HG02763 (cell line): ENCODE results near the gene ALPK1.

ENCODE experiments used
- ATAC-seq: cut with Tn5 transposase; IDR thresholded peaks from one replicate; pipeline ENCODE4 v1.9.1; 2021; ENCODE audit warnings: mild to moderate bottlenecking, moderate library complexity; ENCODE audit not compliant: unreplicated experiment

Gene ALPK1

DNA sequence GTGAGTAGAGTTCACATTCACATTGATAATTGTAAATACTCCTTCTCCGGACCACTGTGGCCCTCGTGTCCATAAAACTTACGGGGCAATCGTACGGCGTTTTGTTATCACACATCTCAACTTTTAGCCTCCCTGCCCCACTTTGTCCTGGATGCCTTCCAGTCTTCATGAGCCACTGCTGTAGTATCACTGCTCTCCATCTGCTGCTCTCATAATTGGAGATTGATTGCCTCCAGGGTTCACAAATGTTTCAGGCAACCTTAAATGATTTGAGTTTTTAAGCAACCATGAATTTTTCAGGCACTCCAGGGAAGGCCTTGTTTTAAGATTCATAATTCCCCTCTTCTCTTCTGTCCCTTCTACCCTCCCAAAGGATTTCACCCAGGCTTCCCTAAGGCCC lies 28.4 kb downstream of the ALPK1 start:
- no peak for ATAC-seq

DNA sequence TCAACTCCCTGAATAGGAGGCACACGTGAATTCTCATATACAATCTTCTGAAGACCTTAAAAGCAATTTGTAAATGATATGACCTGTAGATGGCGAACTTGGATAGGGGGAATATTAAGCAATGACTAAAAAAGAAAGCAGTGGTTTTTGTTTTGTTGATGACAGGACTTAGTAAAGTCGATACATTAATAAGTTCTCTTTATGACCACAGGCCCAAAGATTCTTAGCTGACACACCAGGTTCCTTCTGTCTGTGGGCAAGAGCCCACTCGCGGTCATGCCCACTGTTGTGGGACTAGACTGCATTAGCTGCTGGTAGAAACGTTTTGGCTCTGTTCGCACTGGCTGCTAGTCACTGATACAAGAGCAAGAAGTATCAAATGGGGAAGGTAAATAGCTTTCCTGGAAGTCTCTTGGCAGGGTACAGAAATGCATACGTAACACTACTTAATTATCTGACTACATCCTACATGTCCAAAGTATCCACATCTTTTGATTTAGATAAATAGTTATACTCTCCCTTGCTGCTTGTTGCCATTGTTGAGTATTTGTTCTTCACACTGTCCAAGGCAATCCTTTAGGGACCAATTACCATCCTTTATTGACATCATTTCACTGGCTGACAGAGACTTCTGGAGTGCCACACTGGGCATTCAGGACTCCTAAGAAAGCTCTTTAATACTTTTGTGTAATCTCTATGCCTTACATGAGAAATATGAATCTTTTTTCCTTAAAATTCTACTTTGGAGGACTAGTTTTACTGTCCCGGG lies 31.0 kb downstream of the ALPK1 start:
- ATAC-seq, result peak; percentile 72

DNA sequence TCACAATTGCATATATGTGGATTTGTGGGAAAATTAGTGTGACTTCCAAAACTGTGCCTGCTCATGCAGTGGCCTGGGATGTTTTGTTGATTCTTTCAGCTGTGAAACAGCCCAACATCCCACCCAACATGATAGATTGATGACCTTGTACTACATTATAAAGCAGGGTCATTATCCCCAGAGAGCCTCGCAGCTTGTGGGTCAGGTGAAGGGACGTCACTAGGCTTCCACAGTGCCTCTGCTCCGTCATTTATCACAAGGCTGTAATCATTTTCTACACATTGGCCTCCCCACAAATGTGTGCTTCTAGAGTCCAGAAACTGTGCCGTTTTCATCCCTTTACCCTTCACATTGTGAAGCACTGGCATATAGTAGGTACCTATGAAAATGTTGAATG lies 31.6 kb downstream of the ALPK1 start:
- no peak for ATAC-seq

DNA sequence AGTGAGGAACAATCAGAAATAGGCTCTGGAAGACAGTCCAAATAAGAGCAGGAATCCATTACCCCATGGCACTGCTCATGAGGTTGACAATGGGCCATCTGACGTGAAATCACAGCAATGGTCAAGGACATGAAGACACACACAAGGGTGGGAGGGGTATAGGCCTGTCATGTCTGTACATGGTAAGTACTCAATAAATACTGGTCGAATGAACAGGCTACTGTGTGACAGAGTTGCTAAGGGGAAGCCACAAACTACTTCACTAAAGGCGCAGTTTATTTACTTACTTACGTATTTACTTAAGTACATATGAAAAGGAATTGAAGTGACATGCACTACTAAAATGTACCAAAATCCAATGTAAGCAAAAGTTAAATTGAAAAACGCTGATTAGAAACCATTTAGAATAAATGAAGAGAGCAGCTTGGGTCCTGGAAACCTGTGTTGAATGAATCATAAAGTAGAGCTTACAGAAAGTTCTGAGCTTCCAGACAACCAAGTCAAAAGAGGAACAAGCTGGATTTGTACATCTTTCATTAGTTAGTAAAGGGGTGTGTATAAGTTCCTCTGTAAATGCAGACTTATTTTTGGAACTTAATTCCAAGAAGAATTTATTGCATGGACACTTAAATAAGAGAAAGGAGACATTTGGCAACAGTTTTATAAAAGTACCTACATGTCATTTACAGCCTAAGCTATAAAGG lies 32.7 kb downstream of the ALPK1 start:
- ATAC-seq, result no peak

DNA sequence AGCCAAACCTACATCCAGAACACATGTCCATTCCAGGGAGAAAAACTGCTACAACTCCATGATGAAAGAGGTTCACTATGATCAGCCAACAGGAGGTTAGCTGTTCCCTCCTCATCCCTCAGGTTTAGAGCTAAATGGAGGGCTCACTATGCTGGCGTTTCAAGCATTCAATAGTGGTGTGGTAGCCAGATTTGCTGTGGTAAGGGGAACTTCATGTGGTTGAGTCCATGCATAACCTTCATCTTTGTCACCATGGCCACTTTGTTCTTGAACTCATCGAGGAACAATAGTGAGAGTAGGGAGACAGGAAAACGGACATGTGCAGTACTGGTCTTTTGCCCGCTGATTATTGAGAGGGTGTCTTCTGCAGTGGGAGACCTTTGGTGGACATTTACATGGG lies 33.8 kb downstream of the ALPK1 start:
- no peak for ATAC-seq

DNA sequence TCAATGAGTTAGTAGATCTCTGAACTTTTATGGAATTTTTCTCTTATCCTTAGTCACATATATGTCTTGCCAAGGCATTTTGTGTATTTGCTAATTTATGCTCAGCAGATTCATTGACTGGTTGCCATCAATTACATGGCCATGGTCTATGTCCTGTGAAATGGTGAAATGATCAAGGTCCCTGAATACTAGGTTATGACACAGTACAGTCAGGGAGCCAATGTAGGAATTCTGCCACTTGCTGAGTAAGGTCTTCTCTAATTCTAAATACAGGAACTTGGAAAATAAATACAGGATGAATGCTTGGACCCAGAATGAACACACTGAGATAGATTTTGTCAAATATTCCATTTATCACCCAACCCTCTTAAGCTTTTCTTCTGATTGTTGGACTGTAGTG lies 35.2 kb downstream of the ALPK1 start:
- no peak for ATAC-seq

DNA sequence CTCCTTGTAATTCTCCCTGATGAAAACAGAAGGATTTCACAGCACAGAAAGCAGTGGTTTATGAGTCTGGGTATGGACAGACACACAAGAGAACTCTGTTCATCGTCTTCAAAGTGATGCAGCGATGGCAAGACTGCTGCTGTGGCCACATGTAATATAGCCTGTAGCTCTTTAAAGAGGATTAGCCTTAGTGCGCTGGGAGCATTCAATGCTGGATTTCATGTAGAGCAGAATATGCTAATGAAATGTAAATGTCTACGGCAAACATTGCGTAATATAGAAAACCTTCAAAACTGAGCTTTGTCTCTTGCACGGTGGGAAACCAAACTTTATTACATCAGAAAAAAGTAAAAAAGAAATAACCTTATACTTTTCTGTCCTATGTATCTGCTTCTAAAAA lies 42.9 kb downstream of the ALPK1 start:
- ATAC-seq, result no peak

DNA sequence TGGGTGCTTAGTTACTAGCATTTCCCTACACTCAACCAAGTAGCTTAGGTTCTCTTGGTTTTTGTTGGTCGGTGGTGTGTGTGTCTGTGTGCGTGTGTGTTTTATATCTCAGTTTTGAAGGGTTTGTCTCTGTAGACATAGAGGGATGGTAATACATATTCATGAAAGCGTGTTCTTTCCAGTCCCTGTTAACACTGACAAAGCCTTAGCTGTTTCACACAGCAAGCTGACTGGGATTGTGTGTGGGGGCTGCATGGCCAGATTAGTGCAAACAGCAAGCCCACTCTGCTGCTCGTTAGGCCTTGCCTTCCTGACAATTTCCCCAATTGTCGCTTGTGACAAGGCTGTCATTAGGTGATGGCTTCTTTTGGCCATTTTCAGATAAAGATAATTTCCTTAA lies 43.9 kb downstream of the ALPK1 start:
- ATAC-seq, result no peak

DNA sequence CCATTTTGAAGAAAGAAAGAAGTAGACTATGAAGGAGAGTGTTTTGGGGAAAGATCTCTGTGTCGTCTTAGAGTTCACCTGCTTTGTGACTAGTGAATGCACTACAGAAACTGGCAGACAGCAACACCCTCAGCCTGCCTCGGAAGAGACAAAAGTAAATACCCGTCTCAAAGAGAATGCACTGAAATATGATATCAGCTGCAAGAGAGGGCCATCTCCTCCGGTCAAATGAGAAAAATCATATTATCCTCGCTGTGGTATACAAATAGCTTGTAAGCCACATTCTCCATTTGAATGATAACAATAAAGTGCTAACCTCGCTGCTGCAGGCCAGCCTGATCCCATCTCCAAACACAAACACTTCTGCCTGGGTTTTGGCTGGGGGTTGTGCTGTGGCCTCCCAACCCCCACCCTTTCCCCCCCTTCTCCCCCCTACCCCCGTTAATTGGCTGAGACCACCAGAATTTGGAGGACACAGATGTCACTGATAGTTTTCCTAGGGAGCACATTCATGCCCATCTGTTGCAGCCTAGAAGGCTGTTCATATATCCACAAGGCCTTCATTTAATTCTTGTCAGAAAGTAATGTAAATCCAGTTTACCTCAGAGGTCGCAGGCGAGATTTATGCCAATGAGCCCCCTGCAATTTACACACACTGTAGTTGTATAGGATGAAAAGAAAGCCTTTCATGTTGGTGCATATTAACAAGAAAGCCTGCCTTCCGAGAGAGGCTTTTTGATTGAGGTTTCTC lies 46.3 kb downstream of the ALPK1 start:
- ATAC-seq, result no peak

DNA sequence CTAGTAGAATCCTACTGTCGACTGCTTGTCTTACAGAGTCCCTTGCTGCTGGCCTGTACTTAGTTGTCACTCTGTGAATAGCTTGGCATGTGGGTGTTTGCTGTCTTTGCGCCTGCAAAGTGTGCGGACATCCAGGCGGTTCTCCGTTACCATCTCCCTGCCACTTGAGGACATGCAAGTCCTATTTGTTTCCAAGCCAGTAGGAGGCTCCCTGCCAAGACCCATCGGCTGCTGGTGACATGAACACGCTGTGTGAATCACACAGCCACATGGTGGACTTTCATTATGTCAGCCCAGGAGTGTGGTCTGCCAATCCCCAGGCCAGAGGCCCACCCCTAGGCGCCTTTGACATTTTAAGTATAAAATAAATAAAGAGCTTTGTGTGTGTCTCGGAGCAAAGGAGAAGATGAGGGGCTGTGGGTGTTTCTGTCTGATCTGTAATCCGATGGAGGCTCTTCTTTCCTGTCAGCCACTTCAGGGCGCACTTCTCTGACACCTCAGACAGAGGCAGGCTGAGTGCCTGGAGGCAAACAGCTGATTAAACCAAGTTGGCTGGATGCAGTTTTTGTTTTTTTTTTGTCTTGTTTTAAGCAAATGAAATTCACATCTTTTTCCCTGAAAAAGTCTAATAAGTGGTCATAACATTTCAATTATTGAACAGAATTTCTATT lies 51.5 kb downstream of the ALPK1 start:
- ATAC-seq, result no peak

DNA sequence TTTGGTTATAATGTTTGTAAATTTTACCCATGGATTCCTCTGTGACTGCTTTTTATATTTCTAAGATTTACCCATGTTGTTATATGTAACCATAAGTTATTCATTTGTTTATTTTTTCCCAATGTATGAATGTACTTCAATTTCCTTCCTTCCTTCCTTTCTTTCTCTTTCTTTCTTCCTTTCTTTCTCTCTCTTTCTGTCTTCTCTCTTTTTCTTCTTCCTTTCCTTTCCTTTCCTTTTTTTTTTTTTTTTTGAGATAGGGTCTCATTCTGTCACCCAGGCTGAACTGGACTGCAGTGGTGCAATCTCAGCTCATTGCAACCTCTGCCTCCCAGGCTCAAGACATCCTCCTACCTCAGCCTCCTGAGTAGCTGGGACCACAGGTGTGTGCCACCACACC lies 55.6 kb downstream of the ALPK1 start:
- no peak for ATAC-seq

DNA sequence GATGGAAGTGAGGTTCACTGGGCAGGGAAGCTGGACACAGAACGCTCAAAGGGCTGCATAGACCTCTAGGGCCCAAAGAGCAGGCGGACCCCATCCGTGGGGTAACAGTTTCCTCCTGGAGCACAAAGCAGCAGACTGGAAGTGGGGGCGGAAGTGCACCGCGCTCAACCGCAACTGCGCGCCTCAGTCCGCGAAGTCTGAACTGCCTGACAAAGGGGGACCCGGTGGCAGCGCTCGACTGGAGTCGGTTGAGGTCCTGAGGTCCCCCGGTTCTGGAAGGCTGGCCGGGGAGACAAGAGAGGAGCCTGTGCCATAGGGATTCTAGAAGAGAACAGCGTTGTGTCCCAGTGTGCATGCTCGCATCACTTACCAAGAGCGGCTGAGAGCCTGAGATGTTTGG lies 58.5 kb downstream of the ALPK1 start:
- no peak for ATAC-seq

DNA sequence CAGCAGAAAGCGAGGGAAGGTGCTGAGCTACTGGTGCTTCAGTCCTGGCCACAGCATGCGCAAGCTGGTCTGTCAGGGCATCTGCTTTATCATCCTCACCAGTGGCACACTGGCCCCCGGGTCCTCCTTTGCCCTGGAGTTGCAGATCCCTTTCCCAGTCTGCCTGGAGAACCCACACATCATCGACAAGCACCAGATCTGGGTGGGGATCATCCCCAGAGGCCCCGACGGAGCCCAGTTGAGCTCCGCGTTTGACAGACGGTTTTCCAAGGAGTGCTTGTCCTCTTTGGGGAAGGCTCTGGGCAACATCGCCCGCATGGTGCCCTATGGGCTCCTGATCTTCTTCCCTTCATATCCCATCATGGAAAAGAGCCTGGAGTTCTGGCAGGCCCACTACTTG lies 60.3 kb downstream of the ALPK1 start:
- ATAC-seq, result no peak

DNA sequence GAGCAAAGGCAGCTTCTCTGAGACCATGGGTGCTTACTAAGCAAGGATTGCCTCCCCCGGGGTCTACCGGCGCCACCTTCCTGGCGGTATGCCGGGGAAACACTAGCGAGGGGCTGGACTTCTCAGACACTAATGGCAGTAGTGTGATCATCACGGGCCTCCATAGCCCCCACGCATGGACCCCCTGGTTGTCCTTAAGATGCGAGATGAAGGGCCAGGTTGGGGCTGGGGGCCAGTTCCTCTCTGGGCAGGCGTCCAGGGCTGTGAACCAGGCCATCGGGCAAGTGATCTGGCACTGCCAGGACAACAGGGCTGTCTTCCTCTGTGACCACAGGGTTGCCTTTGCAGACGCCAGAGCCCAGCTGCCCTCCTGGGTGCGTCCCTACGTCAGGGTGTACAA lies 60.7 kb downstream of the ALPK1 start:
- ATAC-seq, result no peak

DNA sequence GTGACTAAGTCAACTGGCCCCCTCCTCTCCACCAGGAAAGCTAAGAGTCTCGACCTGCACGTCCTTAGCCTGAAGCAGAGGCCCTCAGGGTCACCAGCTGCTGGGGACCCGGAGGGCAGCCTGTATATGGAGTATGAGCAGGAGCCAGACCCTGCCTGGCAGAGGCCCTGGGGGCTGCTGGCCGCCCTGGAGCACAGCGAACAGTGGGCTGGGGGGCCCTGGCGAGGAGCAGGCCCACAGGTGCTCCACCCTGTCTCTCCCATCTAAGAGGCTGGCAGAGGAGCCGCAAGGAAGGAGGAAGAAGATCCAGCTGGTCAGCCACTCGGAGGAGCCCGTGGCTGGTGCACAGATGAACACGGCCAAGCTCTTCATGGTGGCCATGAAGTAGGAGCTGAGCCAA lies 61.2 kb downstream of the ALPK1 start:
- no peak for ATAC-seq

DNA sequence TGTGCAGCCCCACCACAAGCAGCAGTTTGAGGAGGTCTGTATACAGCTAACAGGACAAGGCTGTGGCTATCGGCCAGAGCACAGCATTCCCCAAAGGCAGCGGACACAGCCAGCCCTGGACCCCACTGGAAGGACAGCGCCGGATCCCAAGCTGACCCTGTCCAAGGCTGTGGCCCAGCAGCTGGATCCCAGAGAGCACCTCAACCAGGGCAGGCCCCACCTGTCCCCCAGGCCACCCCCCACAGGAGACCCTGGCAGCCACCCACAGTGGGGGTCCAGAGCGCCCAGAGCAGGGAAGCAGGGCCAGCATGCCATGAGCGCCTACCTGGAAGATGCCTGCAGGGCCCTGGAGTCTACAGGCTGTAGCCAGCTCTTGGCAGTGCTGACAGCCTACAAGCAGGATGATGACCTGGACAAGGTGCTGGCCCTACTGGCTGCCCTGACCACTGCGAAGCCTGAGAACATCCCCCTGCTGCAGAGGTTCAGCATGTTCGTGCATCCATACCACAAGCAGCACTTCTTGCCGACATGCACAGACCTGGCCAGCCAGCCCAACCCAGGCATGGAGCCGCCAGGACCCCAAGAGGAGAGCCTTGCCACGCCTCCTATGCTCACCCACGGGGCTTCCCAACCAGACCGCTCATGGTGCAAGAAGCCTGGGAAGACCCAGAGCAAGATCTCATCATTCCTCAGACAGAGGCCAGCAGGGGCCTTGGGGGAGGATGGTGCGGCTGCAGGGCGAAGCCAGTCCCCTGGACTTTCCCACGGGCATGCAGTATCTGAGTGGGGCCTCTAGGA lies 62.0 kb downstream of the ALPK1 start:
- ATAC-seq, result no peak

DNA sequence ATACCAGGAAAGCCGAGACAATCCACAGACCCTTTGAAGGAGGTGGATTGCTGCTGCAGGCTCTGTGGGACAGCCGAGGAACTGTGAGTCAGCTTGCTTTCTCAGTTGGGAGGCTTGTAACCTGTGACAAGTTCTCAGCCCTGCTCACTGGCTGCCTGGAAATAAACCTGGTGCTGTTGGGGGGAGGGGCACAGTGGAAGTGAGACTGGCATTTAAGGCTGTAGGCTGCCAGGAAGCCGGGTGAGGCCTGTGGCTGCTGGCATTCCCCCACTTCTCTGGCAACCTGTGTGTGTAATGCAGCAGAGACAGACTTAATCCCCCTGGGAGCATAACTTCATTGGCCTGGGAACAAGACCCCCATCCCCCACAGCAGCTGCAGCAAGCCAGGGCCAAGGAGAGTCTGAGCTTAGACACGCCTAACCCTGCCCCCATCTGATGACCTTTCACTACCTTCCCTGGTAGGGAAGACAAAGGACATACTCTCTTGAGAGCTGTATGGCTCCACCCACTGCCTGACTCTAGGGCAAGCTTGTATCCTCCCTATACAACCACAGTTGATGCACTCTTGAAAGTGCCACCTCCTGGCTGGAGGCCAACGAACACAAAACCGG lies 64.1 kb downstream of the ALPK1 start:
- ATAC-seq, result peak; percentile 60

DNA sequence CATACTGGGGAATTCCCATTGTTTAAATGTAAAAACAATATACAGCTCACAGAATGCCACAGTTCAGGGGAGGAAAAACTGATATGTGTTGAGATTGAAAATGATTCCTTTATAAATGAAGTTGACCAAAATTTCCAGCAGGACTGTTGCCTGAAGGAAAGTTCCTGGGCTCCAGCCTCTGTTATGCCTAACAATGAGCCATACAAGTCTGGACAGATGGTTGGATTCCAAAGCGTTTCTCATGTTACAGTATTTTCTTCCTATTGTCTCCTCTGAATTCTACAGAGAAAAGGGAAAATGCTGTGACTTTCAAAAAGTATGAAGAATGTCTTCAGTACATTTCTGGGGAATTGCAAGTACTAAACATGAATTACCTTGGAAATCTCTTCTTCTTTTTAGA lies 73.3 kb downstream of the ALPK1 start:
- ATAC-seq, result no peak

DNA sequence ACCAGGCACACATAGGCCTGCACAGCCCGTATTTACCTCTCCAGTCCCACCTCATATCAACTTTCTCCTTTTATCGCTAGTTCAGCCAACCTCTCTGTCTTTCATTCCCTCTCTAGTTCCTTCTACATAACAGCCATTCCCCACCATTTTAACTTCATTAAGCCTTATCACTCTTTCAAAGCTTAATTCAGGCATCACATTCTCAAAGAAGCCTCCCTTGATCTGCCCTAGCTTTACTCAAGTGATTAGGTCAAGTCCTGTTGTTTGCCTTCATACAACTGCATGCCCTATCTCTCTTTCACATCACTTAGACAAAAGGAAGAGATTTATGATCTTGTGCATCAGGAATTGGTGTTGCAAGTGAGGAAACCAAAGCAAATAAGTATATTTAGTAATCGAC lies 74.2 kb downstream of the ALPK1 start:
- ATAC-seq, result no peak

DNA sequence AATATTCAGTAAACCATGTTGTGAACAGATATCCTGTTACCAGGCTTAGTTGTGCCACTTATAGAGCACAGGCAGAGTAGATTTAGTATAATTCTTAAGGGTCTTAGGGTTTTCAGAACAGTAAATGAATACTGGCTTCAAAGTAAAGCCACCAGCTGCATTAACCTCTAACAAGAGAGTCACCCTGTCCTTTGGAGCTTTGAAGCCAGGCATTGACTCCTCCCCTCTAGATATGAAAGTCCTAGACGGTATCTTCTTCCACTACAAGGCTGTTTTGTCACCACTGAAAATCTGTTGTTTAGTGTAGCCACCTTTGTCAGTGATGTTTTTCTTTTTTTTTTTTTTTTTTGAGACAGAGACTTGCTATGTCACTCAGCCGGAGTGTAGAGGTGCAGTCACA lies 77.7 kb downstream of the ALPK1 start:
- no peak for ATAC-seq
